ENCODE results near the gene C20orf144.

Gene C20orf144

GRCh38 chr20:33703498-33704137 lies 41.5 kb downstream of the C20orf144 start:
- Histone ChIP-seq H3K27ac (ENCODE audit: low read length) (no peak overlapping the region), H3K4me3 (ENCODE audit: low read length) (no peak overlapping the region), H3K9ac (ENCODE audit: low read length) (no peak overlapping the region), H3K4me1 (ENCODE audit: low read length) (no peaks in the 10 kb centered on the region), H4K20me1 (ENCODE audit: insufficient read depth, low read length) (no peaks in the 10 kb centered on the region), H2AFZ (ENCODE audit: low read depth, low read length) (no peak overlapping the region), H3K27me3 (ENCODE audit: low read depth, low read length) (no peaks in the 10 kb centered on the region), H3K36me3 (replicated peaks; ENCODE audit: low read depth, low read length) (no peaks in the 10 kb centered on the region), H3K4me2 (ENCODE audit: low read length) (no peak overlapping the region), H3K79me2 (ENCODE audit: low read length) (no peaks in the 10 kb centered on the region), H3K9me3 (ENCODE audit: insufficient read depth, low read length) (no peaks in the 10 kb centered on the region)
- TF ChIP-seq EZH2phosphoT487 (IDR thresholded peaks at IDR 0.05; ENCODE audit: low read depth): no peak
- no peak for TF ChIP-seq CTCF (IDR thresholded peaks at IDR 0.05; ENCODE audit: low read depth, low read length)

GRCh38 chr20:33704197-33704924 lies 42.2 kb downstream of the C20orf144 start:
- no peak overlapping the region for H3K9ac ChIP-seq (ENCODE audit: low read length)
- no peaks in the 10 kb centered on the region for H4K20me1 ChIP-seq (ENCODE audit: insufficient read depth, low read length)
- H3K9me3 ChIP-seq (ENCODE audit: insufficient read depth, low read length): no peaks in the 10 kb centered on the region
- H3K27me3 ChIP-seq (ENCODE audit: low read depth, low read length): no peaks in the 10 kb centered on the region
- H3K79me2 ChIP-seq (ENCODE audit: low read length): no peaks in the 10 kb centered on the region
- no peaks in the 10 kb centered on the region for H3K4me1 ChIP-seq (ENCODE audit: low read length)
- no peak overlapping the region for H2AFZ ChIP-seq (ENCODE audit: low read depth, low read length)
- no peak overlapping the region for H3K4me2 ChIP-seq (ENCODE audit: low read length)
- no peak overlapping the region for H3K27ac ChIP-seq (ENCODE audit: low read length)
- no peak for TF ChIP-seq CTCF (IDR thresholded peaks at IDR 0.05; ENCODE audit: low read depth, low read length)
- TF ChIP-seq EZH2phosphoT487 (IDR thresholded peaks at IDR 0.05; ENCODE audit: low read depth): no peak
- H3K36me3 ChIP-seq (replicated peaks; ENCODE audit: low read depth, low read length): no peaks in the 10 kb centered on the region
- no peak overlapping the region for H3K4me3 ChIP-seq (ENCODE audit: low read length)

- Histone ChIP-seq H3K4me1 (ENCODE audit: low read length) (no peaks in the 10 kb centered on the region), H4K20me1 (ENCODE audit: insufficient read depth, low read length) (no peaks in the 10 kb centered on the region), H3K4me2 (ENCODE audit: low read length) (no peak overlapping the region), H3K9ac (ENCODE audit: low read length) (no peak overlapping the region), H2AFZ (ENCODE audit: low read depth, low read length) (no peak overlapping the region), H3K27ac (ENCODE audit: low read length) (no peak overlapping the region), H3K9me3 (ENCODE audit: insufficient read depth, low read length) (no peaks in the 10 kb centered on the region), H3K27me3 (ENCODE audit: low read depth, low read length) (no peaks in the 10 kb centered on the region), H3K36me3 (replicated peaks; ENCODE audit: low read depth, low read length) (no peaks in the 10 kb centered on the region), H3K4me3 (ENCODE audit: low read length) (no peak overlapping the region), H3K79me2 (ENCODE audit: low read length) (no peaks in the 10 kb centered on the region)
- TF ChIP-seq CTCF (IDR thresholded peaks at IDR 0.05; ENCODE audit: low read depth, low read length) (no peak), EZH2phosphoT487 (IDR thresholded peaks at IDR 0.05; ENCODE audit: low read depth) (no peak)
Measured at GRCh38 chr20:33707668-33708067, 45.5 kb downstream of the C20orf144 start.

- Histone ChIP-seq H3K4me1 (ENCODE audit: low read length) (no peaks in the 10 kb centered on the region), H3K36me3 (replicated peaks; ENCODE audit: low read depth, low read length) (no peaks in the 10 kb centered on the region), H3K9me3 (ENCODE audit: insufficient read depth, low read length) (no peaks in the 10 kb centered on the region), H3K27ac (ENCODE audit: low read length) (no peak overlapping the region), H3K79me2 (ENCODE audit: low read length) (no peaks in the 10 kb centered on the region), H3K27me3 (ENCODE audit: low read depth, low read length) (no peaks in the 10 kb centered on the region), H3K4me2 (ENCODE audit: low read length) (no peak overlapping the region), H3K9ac (ENCODE audit: low read length) (no peak overlapping the region), H4K20me1 (ENCODE audit: insufficient read depth, low read length) (no peaks in the 10 kb centered on the region), H2AFZ (ENCODE audit: low read depth, low read length) (no peak overlapping the region), H3K4me3 (ENCODE audit: low read length) (no peak overlapping the region)
- TF ChIP-seq CTCF (IDR thresholded peaks at IDR 0.05; ENCODE audit: low read depth, low read length) (no peak), EZH2phosphoT487 (IDR thresholded peaks at IDR 0.05; ENCODE audit: low read depth) (no peak)
Measured at GRCh38 chr20:33709398-33709797, 47.3 kb downstream of the C20orf144 start.

All from OCI-LY3 (cell line).